Mesenchymal stem cell (in vitro differentiated cells and primary cell): ENCODE measurements around the gene EFS.
"Not testable (repeated sequence)": the region's sequence is repeated elsewhere in the genome, so short reads cannot be mapped to it uniquely, and the experiment has no call there.

Source experiments
- DNase-seq: peaks from one replicate; pipeline ENCODE4 v3.0.0-alpha.2; 2013
- H2AFZ ChIP-seq: one replicate; pipeline ENCODE4 v1.6.1; 2013; ENCODE audit warnings: low read depth, mild to moderate bottlenecking, control low read depth, inconsistent platforms, low read length, moderate library complexity
- H2AK5ac ChIP-seq: 2 replicates; pipeline ENCODE4 v1.6.1; 2013; ENCODE audit warnings: low read length, moderate library complexity, mild to moderate bottlenecking, inconsistent platforms; ENCODE audit not compliant: severe bottlenecking
- H2BK120ac ChIP-seq: one replicate; pipeline ENCODE4 v1.6.1; 2013; ENCODE audit warnings: low read depth, mild to moderate bottlenecking, inconsistent platforms, low read length, moderate library complexity
- H2BK12ac ChIP-seq, 2 experiments: one replicate each; pipeline ENCODE4 v1.6.1; 2013; ENCODE audit warnings: inconsistent platforms in 2 of 2, low read length in 2 of 2, mild to moderate bottlenecking in 2 of 2, moderate library complexity in 2 of 2, control low read depth in 1 of 2
- H2BK15ac ChIP-seq: one replicate; pipeline ENCODE4 v1.6.1; 2013; ENCODE audit warnings: mild to moderate bottlenecking, low read depth, inconsistent platforms; ENCODE audit not compliant: poor library complexity, severe bottlenecking
- H2BK5ac ChIP-seq: 2 replicates; pipeline ENCODE4 v1.6.1; 2013; ENCODE audit warnings: low read depth, mild to moderate bottlenecking, low read length, control low read depth, inconsistent platforms; ENCODE audit not compliant: poor library complexity, severe bottlenecking
- H3K14ac ChIP-seq, 2 experiments: one replicate each; pipeline ENCODE4 v1.6.1; 2013; ENCODE audit warnings: inconsistent platforms in 2 of 2, low read length in 2 of 2, control low read depth in 1 of 2, mild to moderate bottlenecking in 1 of 2, moderate library complexity in 1 of 2
- H3K18ac ChIP-seq, 2 experiments: one replicate each; pipeline ENCODE4 v1.6.1; 2013; ENCODE audit warnings: inconsistent platforms in 2 of 2, low read length in 2 of 2, control low read depth in 1 of 2, low read depth in 1 of 2, mild to moderate bottlenecking in 1 of 2
- H3K23ac ChIP-seq, 2 experiments: one replicate each; pipeline ENCODE4 v1.6.1; 2013; ENCODE audit warnings: inconsistent platforms in 2 of 2, low read length in 2 of 2, mild to moderate bottlenecking in 2 of 2, moderate library complexity in 2 of 2, control low read depth in 1 of 2
- H3K27ac ChIP-seq: 2 replicates; pipeline ENCODE4 v1.5.1; 2013; ENCODE audit warnings: mild to moderate bottlenecking, moderate library complexity, low read length, control low read depth, inconsistent platforms; ENCODE audit not compliant: poor library complexity, severe bottlenecking
- H3K27me3 ChIP-seq, 2 experiments: 2 replicates each; pipeline versions ENCODE4 v1.6.1 to v1.7.0; 2013; ENCODE audit warnings: low read length in 2 of 2, mild to moderate bottlenecking in 2 of 2, moderate library complexity in 2 of 2, control low read depth in 1 of 2, inconsistent platforms in 1 of 2; ENCODE audit not compliant: control insufficient read depth in 1 of 2, insufficient read depth in 1 of 2
- H3K36me3 ChIP-seq, 2 experiments: 2 replicates each; pipeline versions ENCODE4 v1.6.1 to v1.7.0; 2013; ENCODE audit warnings: low read length in 2 of 2, control low read depth in 1 of 2, inconsistent platforms in 1 of 2, low read depth in 1 of 2, mild to moderate bottlenecking in 1 of 2; ENCODE audit not compliant: insufficient read depth in 2 of 2, control insufficient read depth in 1 of 2
- H3K4ac ChIP-seq, 2 experiments: one replicate each; pipeline ENCODE4 v1.6.1; 2013; ENCODE audit warnings: inconsistent platforms in 2 of 2, low read length in 2 of 2, mild to moderate bottlenecking in 2 of 2, moderate library complexity in 2 of 2, control low read depth in 1 of 2, low read depth in 1 of 2
- H3K4me1 ChIP-seq: 2 replicates; pipeline ENCODE4 v1.6.1; 2013; ENCODE audit warnings: low read depth, low read length, control low read depth; ENCODE audit not compliant: control insufficient read depth, insufficient read depth
- H3K4me2 ChIP-seq: 2 replicates; pipeline ENCODE4 v1.6.1; 2013; ENCODE audit warnings: low read length, mild to moderate bottlenecking, inconsistent platforms; ENCODE audit not compliant: poor library complexity, severe bottlenecking
- H3K4me3 ChIP-seq, 2 experiments: 2 replicates each; pipeline versions ENCODE4 v1.5.1 to v1.7.0; 2013; ENCODE audit warnings: low read length in 2 of 2, mild to moderate bottlenecking in 2 of 2, control low read depth in 1 of 2, low read depth in 1 of 2; ENCODE audit not compliant: insufficient read depth in 1 of 2
- H3K79me1 ChIP-seq: replicated peaks from 2 replicates; pipeline ENCODE4 v1.6.1; 2013; ENCODE audit warnings: mild to moderate bottlenecking, control low read depth, low read length, inconsistent platforms; ENCODE audit not compliant: poor library complexity, severe bottlenecking
- H3K9ac ChIP-seq: 2 replicates; pipeline ENCODE4 v1.7.0; 2013; ENCODE audit warnings: mild to moderate bottlenecking, low read length, moderate library complexity
- H3K9me3 ChIP-seq: 2 replicates; pipeline ENCODE4 v1.7.0; 2013; ENCODE audit warnings: mild to moderate bottlenecking, low read length; ENCODE audit not compliant: control insufficient read depth
- H4K8ac ChIP-seq: one replicate; pipeline ENCODE4 v1.6.1; 2013; ENCODE audit warnings: inconsistent platforms, mild to moderate bottlenecking, low read length, moderate library complexity
- H4K91ac ChIP-seq: one replicate; pipeline ENCODE4 v1.6.1; 2013; ENCODE audit warnings: mild to moderate bottlenecking, low read length, inconsistent platforms
- WGBS: methylation state at CpG from one replicate; pipeline ENCODE4 v1.1.7; 2013; ENCODE audit warnings: mixed read lengths; 5-methylcytosine and 5-hydroxymethylcytosine counted together

The EFS gene

GRCh38 chr14:23326491-23327332, 38.3 kb downstream of the EFS start:
- Histone ChIP-seq H2BK15ac (no peak overlapping the region), H3K23ac (no peak overlapping the region), H3K4me1 (peaks cover 8% of the 10 kb centered on the region), H3K79me1 (peaks cover 8% of the 10 kb centered on the region), H3K18ac (no peak overlapping the region), H2BK120ac (no peak overlapping the region), H3K27ac (no peak overlapping the region), H3K36me3 (peaks cover 22 to 35% of the 10 kb centered on the region in 2 experiments), H3K14ac (no peak overlapping the region), H3K9ac (no peak overlapping the region), H2BK5ac (no peak overlapping the region), H3K4me3 (no peak overlapping the region), H3K9me3 (no peaks in the 10 kb centered on the region), H2AK5ac (no peak overlapping the region), H3K4ac (no peak overlapping the region), H3K4me2 (no peak overlapping the region), H2AFZ (no peak overlapping the region), H2BK12ac (no peak overlapping the region), H4K8ac (no peak overlapping the region), H3K27me3 (peaks cover 0 to 7% of the 10 kb centered on the region in 2 experiments), H4K91ac (no peak overlapping the region)
- DNase-seq = no peak
- WGBS = 89% methylated on average over 12 of the region's 13 CpGs

DNA sequence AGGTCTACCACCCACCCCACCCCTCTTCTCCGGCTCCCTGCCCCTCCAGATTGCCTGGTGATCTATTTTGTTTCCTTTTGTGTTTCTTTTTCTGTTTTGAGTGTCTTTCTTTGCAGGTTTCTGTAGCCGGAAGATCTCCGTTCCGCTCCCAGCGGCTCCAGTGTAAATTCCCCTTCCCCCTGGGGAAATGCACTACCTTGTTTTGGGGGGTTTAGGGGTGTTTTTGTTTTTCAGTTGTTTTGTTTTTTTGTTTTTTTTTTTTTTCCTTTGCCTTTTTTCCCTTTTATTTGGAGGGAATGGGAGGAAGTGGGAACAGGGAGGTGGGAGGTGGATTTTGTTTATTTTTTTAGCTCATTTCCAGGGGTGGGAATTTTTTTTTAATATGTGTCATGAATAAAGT, 39.2 kb downstream of the EFS start:
- not testable (repeated sequence) for H2BK120ac ChIP-seq, H2AK5ac ChIP-seq, H3K27ac ChIP-seq, H3K4me1 ChIP-seq, H3K4me2 ChIP-seq, H3K4me3 ChIP-seq, H4K8ac ChIP-seq, H2BK12ac ChIP-seq, DNase-seq, H3K27me3 ChIP-seq, H2BK5ac ChIP-seq, H3K4ac ChIP-seq, H3K9ac ChIP-seq, H3K14ac ChIP-seq, H2AFZ ChIP-seq, H3K23ac ChIP-seq, H3K9me3 ChIP-seq, H2BK15ac ChIP-seq, H4K91ac ChIP-seq, H3K79me1 ChIP-seq, H3K18ac ChIP-seq
- WGBS = 95% methylated on average over 4 of the region's 5 CpGs
- H3K36me3 ChIP-seq = peaks cover 22 to 35% of the 10 kb centered on the region in 2 experiments

DNA sequence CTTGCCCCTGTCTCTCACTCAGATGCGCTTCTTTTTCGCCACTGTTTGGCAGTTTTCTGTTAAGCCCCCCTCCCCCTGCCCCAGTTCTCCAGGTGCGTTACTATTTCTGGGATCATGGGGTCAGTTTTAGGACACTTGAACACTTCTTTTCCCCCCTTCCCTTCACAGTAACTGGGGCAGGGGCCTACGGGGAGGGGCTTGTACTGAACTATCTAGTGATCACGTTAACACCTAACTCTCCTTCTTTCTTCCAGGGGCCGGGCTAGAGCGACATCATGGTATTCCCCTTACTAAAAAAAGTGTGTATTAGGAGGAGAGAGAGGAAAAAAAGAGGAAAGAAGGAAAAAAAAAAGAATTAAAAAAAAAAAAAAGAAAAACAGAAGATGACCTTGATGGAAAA, 40.0 kb downstream of the EFS start:
- no peaks in the 10 kb centered on the region for H3K9me3 ChIP-seq
- no peak overlapping the region for H3K4me2 ChIP-seq
- H2BK15ac ChIP-seq = no peak overlapping the region
- H3K14ac ChIP-seq = no peak overlapping the region
- DNase-seq = no peak
- H2AFZ ChIP-seq = no peak overlapping the region
- H3K79me1 ChIP-seq = peaks cover 8% of the 10 kb centered on the region
- no peak overlapping the region for H2BK12ac ChIP-seq
- H4K8ac ChIP-seq = no peak overlapping the region
- H3K27me3 ChIP-seq = no peaks in the 10 kb centered on the region
- peak overlapping the region; percentile 3 for H3K9ac ChIP-seq
- no peak overlapping the region for H4K91ac ChIP-seq
- H3K18ac ChIP-seq = no peak overlapping the region
- no peak overlapping the region for H3K4me3 ChIP-seq
- 100% methylated on average over 4 of the region's 7 CpGs for WGBS
- H3K4ac ChIP-seq = no peak overlapping the region
- no peak overlapping the region for H2AK5ac ChIP-seq
- H2BK5ac ChIP-seq = no peak overlapping the region
- peaks cover 13% of the 10 kb centered on the region for H3K4me1 ChIP-seq
- H3K36me3 ChIP-seq = peaks cover 27 to 41% of the 10 kb centered on the region in 2 experiments
- no peak overlapping the region for H3K23ac ChIP-seq
- no peak overlapping the region for H2BK120ac ChIP-seq
- H3K27ac ChIP-seq = no peak overlapping the region

DNA sequence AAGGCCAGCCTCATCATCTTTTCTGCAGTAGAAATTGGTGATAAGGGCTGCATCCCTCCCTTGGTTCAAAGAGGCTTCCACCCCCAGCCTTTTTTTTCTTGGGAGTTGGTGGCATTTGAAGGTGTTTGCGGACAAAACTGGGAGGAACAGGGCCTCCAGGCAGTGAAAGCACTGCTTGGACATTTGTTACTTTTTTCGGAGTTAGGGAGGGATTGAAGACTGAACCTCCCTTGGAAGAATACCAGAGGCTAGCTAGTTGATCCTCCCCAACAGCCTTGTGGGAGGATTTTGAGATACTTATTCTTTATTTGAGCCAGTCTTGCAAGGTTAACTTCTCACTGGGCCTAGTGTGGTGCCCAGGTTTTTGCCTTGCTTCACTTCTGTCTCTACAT, 40.5 kb downstream of the EFS start:
- Histone ChIP-seq H2BK5ac (no peak overlapping the region), H3K4ac (no peak overlapping the region), H2BK120ac (no peak overlapping the region), H2AK5ac (no peak overlapping the region), H4K91ac (no peak overlapping the region), H3K14ac (no peak overlapping the region), H3K23ac (no peak overlapping the region), H2BK12ac (no peak overlapping the region), H3K9me3 (no peaks in the 10 kb centered on the region), H2BK15ac (no peak overlapping the region), H4K8ac (no peak overlapping the region), H2AFZ (no peak overlapping the region), H3K27ac (no peak overlapping the region), H3K79me1 (peaks cover 10% of the 10 kb centered on the region), H3K9ac (peak overlapping the region; percentile 3), H3K4me1 (peaks cover 13% of the 10 kb centered on the region), H3K27me3 (no peaks in the 10 kb centered on the region), H3K4me3 (no peak overlapping the region), H3K18ac (no peak overlapping the region), H3K4me2 (no peak overlapping the region), H3K36me3 (peaks cover 30 to 46% of the 10 kb centered on the region in 2 experiments)
- WGBS = 97% methylated on average over 2 of the region's 2 CpGs
- DNase-seq = no peak
